Measurements from ENCODE around the gene MT1E.

The MT1E gene

GRCh38 chr16:56647641-56648431 is 22.3 kb downstream of the MT1E start:
- no peak for TF ChIP-seq CTCF (IDR thresholded peaks at IDR 0.05)
- Mint-ChIP-seq H3K4me3 (no peak overlapping the region), H3K4me1 (peaks cover 6% of the 10 kb centered on the region)

GRCh38 chr16:56649271-56649670 is 23.7 kb downstream of the MT1E start:
- no peak for DNase-seq
- no peak overlapping the region for H3K27ac Mint-ChIP-seq
- no peaks in the 10 kb centered on the region for H3K36me3 Mint-ChIP-seq (ENCODE audit: low read depth)
- no peaks in the 10 kb centered on the region for H3K9me3 Mint-ChIP-seq
- TF ChIP-seq CTCF (IDR thresholded peaks at IDR 0.05): no peak
- no peak overlapping the region for H3K4me3 Mint-ChIP-seq
- no peaks in the 10 kb centered on the region for H3K4me1 Mint-ChIP-seq
- H3K27me3 Mint-ChIP-seq (ENCODE audit: low read depth, poor library complexity): peaks cover 100% of the 10 kb centered on the region

More at GRCh38 chr16:56647641-56648431, 22.3 kb downstream of the MT1E start:
- Mint-ChIP-seq H3K36me3 (ENCODE audit: low read depth) (no peaks in the 10 kb centered on the region), H3K27ac (no peak overlapping the region), H3K27me3 (ENCODE audit: low read depth, poor library complexity) (peaks cover 100% of the 10 kb centered on the region), H3K9me3 (no peaks in the 10 kb centered on the region)
- DNase-seq: peak; percentile 39

DNA sequence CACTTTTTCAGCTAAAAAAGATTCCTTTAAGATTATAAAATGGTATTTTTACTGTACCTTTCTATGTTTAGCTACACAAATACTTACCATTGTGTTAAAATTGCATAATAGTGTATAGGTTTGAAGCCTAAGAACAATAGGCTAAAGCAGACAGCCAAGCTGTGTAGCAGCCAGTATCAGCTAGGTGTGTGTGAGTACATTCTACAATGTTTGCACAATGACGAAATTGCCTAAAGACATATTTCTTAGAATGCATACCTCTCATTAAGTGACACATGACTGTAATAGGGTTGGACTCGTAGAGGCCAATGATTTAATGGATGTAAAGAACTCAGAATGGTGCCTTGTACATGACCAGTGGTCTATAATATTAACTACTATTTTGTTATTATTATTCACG is 24.2 kb downstream of the MT1E start:
- Mint-ChIP-seq H3K9me3 (no peaks in the 10 kb centered on the region), H3K36me3 (ENCODE audit: low read depth) (no peaks in the 10 kb centered on the region), H3K4me1 (no peaks in the 10 kb centered on the region), H3K4me3 (no peak overlapping the region), H3K27me3 (ENCODE audit: low read depth, poor library complexity) (peaks cover 100% of the 10 kb centered on the region), H3K27ac (no peak overlapping the region)
- no peak for TF ChIP-seq CTCF (IDR thresholded peaks at IDR 0.05)
- DNase-seq: no peak

- Mint-ChIP-seq H3K27me3 (ENCODE audit: low read depth, poor library complexity) (peaks cover 100% of the 10 kb centered on the region), H3K4me1 (no peaks in the 10 kb centered on the region), H3K36me3 (ENCODE audit: low read depth) (no peaks in the 10 kb centered on the region), H3K27ac (no peak within 1 kb of the TSS), H3K9me3 (no peaks in the 10 kb centered on the region), H3K4me3 (no peak within 1 kb of the TSS)
- no peak for TF ChIP-seq CTCF (IDR thresholded peaks at IDR 0.05)
- no peak for DNase-seq
Measured at GRCh38 chr16:56651586-56651985, 26.0 kb downstream of the MT1E start, which contains the start of gene MT1B. Gene MT1B, plus strand, starts transcription at chr16:56651886. Its CDS starts 68 bp downstream, at chr16:56651954.

- peaks cover 4% of the 10 kb centered on the region for H3K4me1 Mint-ChIP-seq
- H3K27me3 Mint-ChIP-seq (ENCODE audit: low read depth, poor library complexity): peaks cover 100% of the 10 kb centered on the region
- DNase-seq: no peak
- no peak for TF ChIP-seq CTCF (IDR thresholded peaks at IDR 0.05)
- no peak overlapping the region for H3K4me3 Mint-ChIP-seq
- no peaks in the 10 kb centered on the region for H3K36me3 Mint-ChIP-seq (ENCODE audit: low read depth)
- no peaks in the 10 kb centered on the region for H3K9me3 Mint-ChIP-seq
- H3K27ac Mint-ChIP-seq: no peak overlapping the region
Measured at GRCh38 chr16:56652600-56652999, 27.0 kb downstream of the MT1E start.

DNA sequence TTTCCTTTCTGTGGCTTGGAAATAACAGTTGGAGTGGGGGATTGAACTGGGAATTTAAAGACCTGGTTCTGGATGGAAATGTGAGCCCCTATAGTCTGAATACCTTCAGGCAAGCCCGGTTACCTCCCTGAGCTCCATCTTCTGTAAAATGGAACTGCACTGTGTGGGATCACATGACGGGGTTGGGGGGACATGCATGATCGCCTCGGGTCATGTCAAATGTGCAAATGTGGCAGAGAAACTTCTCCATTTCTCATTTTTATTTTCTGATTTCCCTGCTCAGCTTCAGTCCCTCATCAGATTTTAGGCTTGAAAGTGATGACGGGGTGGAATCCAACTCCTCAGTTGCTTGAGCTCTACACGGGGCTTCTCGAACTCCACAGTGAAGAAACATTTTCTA is 27.6 kb downstream of the MT1E start:
- Mint-ChIP-seq H3K4me3 (no peak overlapping the region), H3K9me3 (no peaks in the 10 kb centered on the region), H3K4me1 (peaks cover 9% of the 10 kb centered on the region), H3K36me3 (ENCODE audit: low read depth) (no peaks in the 10 kb centered on the region), H3K27ac (no peak overlapping the region), H3K27me3 (ENCODE audit: low read depth, poor library complexity) (peaks cover 100% of the 10 kb centered on the region)
- TF ChIP-seq CTCF (IDR thresholded peaks at IDR 0.05): no peak
- DNase-seq: no peak

Data from nephron progenitor cell (in vitro differentiated cells).